Stimulated activated CD4-positive, alpha-beta T cell treated with anti-CD3 and anti-CD28 coated beads, Interleukin-15, amount 100 ng/mL, for 24 hours (primary cell): Measurements from ENCODE around the gene ZNF140.

ENCODE experiments used
- DNase-seq: peaks from one replicate; pipeline ENCODE4 v3.0.0-alpha.2; 2020

ZNF140 gene

GRCh38 chr12:133080368-133081158, at the start of gene ZNF140:
Gene ZNF140 (plus strand): TSS chr12:133080923. CDS start chr12:133081321, 398 bp downstream.
- DNase-seq, result peak; percentile 95

DNA sequence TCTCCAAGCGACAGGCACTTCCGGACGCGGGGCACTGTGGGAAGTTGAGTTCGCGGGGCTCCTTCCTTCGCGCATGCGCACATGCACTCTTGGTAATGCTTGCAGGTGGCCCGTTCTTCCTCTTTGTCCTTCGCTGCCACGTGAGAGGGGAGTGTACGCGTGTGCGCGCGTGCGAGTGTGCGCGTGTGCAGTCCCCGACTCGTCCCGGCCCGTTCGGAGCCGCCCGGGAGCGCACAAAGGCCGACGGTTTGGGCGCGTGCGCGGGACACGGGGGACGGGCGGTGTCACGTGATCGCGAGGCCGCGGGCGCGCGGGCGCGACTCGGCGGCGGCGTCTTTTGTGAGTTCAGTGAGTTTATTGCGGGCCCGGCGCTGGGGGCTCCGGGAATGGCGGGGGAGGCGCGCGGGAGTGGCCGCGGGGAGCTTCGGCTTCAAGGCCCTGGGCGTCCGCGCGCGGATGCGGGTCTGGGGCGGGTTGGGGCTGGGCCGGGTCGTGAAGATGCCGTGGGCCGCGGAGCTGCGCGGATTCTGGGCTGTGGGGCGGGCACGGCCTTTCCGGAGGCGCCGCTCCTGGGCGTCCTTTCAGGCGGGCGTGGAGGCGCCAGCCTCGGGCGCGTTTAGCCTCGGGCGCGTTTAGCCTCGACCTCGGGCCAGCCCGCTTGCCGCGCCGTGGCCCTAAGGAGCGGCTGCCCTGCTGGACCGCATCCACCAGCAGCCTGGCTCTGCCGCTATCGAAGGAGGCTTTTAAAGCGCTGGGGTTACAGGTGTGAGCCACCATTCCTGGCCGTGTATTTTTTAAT, 43.3 kb upstream of the ZNF140 start, which contains the start of gene ZNF84:
TSS of gene ZNF84 (plus strand) at position 303 of the 799 bp plus-strand sequence. CDS start 3,959 bp downstream, outside the sequence.
- DNase-seq, result peak; percentile 97

GRCh38 chr12:133038118-133038709, 42.5 kb upstream of the ZNF140 start:
- no peak for DNase-seq

GRCh38 chr12:133046698-133047097, 34.0 kb upstream of the ZNF140 start:
- DNase-seq, result no peak

- no peak for DNase-seq
Measured at GRCh38 chr12:133057446-133057845, 23.3 kb upstream of the ZNF140 start.

- DNase-seq, result no peak
Measured at GRCh38 chr12:133058203-133059113, 22.3 kb upstream of the ZNF140 start.

GRCh38 chr12:133061954-133062353, 18.8 kb upstream of the ZNF140 start:
- no peak for DNase-seq

DNA sequence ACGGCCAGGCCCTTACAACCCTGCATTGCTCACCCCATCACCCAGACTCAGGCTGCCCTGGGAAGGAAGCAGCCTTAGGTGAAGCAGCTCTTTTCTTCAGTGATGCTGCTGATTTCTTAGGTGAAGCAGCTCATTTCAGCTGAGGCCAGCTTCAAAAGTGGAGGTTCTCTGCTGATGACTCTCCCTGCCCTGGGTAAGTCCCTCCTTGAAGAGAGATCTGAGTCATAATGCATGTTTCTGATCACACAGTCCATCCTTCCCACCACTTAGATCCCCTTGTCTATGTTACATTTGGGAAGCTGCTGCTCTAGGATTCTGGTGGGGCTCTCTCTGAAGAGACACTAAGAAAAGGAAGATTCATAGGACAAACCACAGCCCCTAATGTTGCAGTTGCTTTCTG, 17.2 kb upstream of the ZNF140 start:
- DNase-seq, result no peak

DNA sequence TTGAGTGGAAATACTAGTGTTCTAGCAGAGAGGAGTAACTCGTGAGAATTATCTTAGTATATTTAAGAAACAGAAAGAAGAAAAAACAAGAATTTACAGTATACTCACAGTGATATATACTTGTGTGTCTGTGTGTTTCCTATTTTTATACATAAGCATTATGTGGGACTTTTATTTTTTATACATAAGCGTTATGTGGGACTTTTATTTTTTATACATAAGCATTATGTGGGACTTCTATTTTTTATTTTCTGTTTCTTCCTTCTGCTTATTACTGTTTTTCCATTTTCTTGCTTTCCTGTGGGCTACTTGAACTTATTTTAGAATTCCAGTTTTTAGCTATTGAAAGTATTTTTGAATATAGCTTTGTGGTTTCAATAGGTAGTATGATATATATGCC, 6.9 kb upstream of the ZNF140 start:
- DNase-seq, result no peak

DNA sequence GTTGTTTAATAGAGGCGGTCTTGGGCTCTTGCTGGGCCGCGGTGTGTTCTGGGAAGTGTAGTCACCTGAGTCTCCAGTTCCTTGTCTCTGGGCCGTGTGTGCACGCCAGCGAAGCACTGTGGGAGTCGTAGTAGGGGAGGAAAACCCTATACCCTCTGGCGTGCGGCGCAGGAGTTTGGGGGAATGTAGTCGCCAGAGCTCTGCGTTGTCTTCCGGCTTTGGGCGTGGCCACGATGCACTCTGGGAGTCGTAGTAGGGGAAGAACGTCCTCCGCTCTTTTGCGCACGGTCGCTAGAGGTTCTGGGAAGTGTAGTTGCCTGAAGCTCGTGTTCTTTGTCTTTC, 726 bp upstream of the ZNF140 start:
- DNase-seq, result peak; percentile 95

- peak; percentile 4 for DNase-seq
Measured at GRCh38 chr12:133081159-133081780, 547 bp downstream of the ZNF140 start.

DNA sequence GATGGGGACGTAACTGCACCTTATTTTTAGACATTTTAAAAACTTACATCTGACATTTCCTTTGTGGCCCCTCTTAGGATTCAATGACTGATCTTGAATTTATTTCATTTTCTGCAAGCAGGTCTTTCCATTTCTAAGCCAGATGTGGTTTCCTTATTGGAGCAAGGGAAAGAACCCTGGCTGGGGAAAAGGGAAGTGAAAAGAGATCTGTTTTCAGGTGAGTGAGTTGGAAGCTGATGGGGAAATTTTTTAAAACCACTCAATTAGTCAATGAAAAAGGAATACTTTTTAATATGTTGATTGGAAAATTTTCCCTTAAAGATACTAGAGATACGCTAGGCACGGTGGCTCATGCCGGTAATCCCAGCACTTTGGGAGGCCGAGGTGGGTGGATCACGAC, 2.6 kb downstream of the ZNF140 start:
- DNase-seq, result no peak

GRCh38 chr12:133105620-133106019, 24.9 kb downstream of the ZNF140 start:
- DNase-seq, result no peak

DNA sequence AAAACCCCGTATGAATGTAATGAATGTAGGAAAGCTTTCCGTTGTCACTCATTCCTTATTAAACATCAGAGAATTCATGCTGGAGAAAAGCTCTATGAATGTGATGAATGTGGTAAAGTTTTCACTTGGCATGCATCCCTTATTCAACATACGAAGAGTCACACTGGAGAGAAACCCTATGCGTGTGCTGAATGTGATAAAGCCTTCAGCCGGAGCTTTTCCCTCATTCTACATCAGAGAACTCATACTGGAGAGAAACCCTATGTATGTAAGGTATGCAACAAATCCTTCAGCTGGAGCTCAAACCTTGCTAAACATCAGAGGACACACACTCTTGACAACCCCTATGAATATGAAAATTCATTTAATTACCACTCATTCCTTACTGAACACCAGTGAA, 25.5 kb downstream of the ZNF140 start:
- DNase-seq, result no peak

- DNase-seq, result no peak
Measured at GRCh38 chr12:133107121-133107520, 26.4 kb downstream of the ZNF140 start.

- no peak for DNase-seq
Measured at GRCh38 chr12:133108150-133108549, 27.4 kb downstream of the ZNF140 start.

- DNase-seq, result no peak
Measured at GRCh38 chr12:133120385-133121191, 39.9 kb downstream of the ZNF140 start.

DNA sequence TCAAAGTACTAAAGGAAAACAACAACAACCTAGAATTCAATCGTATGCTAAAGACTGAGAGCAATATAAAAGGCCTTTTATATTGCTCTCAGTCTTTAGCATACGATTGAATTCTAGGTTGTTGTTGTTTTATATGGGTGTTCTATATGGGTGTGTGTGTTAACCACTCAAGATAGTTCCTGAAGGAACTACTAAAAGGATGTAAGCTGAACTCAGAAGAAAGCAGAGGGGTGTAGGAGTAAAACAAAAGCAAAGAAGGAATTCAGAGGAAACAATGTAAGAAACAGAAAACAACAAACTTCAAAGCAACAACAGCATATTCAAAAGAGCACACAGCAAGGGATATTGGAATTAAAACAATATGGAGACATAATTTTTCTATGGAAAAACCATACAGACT, 44.0 kb downstream of the ZNF140 start:
- no peak for DNase-seq

DNA sequence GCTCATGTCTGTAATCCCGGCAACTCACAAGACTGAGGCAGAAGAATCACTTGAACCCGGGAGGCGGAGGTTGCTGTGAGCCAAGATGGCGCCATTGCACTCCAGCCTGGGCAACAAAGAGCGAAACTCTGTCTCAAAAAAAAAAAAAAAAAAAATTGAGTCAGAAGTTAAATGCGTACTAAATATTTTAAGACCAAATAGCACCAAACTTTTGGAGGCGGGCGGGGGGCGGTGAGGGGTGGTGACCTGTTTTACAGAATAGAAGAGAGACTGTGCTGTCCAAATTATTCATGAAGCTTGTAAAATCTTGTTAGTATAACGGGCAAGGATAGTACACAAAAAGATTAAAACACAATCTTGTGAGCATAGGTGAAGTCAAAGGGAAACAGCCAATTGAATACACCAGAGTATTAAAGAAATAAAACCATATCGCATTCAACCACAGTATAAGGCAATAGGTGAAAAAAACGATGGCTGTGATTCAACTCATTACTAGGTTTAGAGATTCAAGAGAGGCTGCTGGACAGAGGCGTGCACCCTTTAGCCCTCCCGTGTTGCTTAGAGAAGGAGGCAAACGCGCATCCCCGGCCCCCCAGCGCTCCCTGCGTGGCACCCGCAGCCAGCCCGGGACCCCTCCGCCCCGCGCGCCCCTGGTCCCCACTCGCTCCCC, 48.8 kb downstream of the ZNF140 start:
- DNase-seq, result peak; percentile 10

GRCh38 chr12:133130038-133130807, 49.5 kb downstream of the ZNF140 start, which contains the start of the genes ZNF10 and ZNF891:
Gene ZNF10 (plus strand): TSS chr12:133130627. CDS start chr12:133144493, 13,866 bp downstream.
Gene ZNF891 (minus strand): TSS chr12:133130274. CDS start chr12:133121918, 8,356 bp downstream.
- peak; percentile 97 for DNase-seq
